Left ventricle myocardium inferior (tissue), 1 donor: ENCODE measurements around the gene NOSIP. TPM values are rescaled to one million over a fixed set of nuclear protein-coding genes. Genes with fewer than 3 reads are reported as not detected.
A peak's percentile ranks its signal among the peaks of the same experiment; 100 is the strongest.
"Not testable (repeated sequence)": the region's sequence is repeated elsewhere in the genome, so short reads cannot be mapped to it uniquely, and the experiment has no call there.

ENCODE experiments used
- DNase-seq: peaks from one replicate; pipeline ENCODE4 v3.0.0-alpha.2; 2020
- H3K27ac ChIP-seq: fragments of 200-600 bp; replicated peaks from 2 replicates; pipeline ENCODE4 v1.8.0; 2021
- H3K27me3 ChIP-seq: fragments of 200-600 bp; 2 replicates; pipeline ENCODE4 v1.8.0; 2021; ENCODE audit warnings: low read depth
- H3K36me3 ChIP-seq: fragments of 200-600 bp; 2 replicates; pipeline ENCODE4 v1.8.0; 2021
- H3K4me1 ChIP-seq: fragments of 200-600 bp; 2 replicates; pipeline ENCODE4 v1.8.0; 2021
- H3K4me3 ChIP-seq: fragments of 200-600 bp; 2 replicates; pipeline ENCODE4 v1.8.0; 2021; ENCODE audit warnings: mild to moderate bottlenecking, moderate library complexity
- H3K9me3 ChIP-seq: fragments of 200-600 bp; replicated peaks from 2 replicates; pipeline ENCODE4 v1.8.0; 2021
- CTCF ChIP-seq: fragments of 200-600 bp; IDR thresholded peaks from 2 replicates; pipeline ENCODE4 v1.8.0; 2021; ENCODE audit warnings: antibody characterized with exemption, mild to moderate bottlenecking, borderline replicate concordance
- intact Hi-C: fragments of 100-400 bp; cut with micrococcal nuclease; formaldehyde crosslinking; loops from one replicate; pipeline ENCODE4 v1.11.0; 2022
- long read RNA-seq: library from polyadenylated mRNA; unstranded; transcript quantifications from one replicate; pipeline ENCODE4 v2.0.0, GENCODE V29; 2021
- total RNA-seq: library from RNA; stranded (reverse); fragmentation: NEBNext Ultra II Directional; extraction: Animal tissue kit (Norgen Biotek cat#: 25700); gene quantifications from one replicate; pipeline ENCODE4 v1.2.1, GENCODE V29; 2021
- donor health status: DM: no; HTN: yes; CAD: no; lungs with severe emphysema.

Gene NOSIP
- total RNA-seq = 47.3 TPM
- long read RNA-seq, transcript NOSIP-204 (9 exons, 1,005 nt) = major isoform, 18 of 24 reads
- long read RNA-seq, partial matches to known transcripts = 3 of 24 reads
- long read RNA-seq, other reads (novel, unspliced or antisense) = 2 of 24 reads

GRCh38 chr19:49580264-49581006 is at the start of gene NOSIP:
Gene NOSIP, minus strand, starts transcription at chr19:49580556. Its CDS starts 19,865 bp downstream, at chr19:49560691.
- peak; percentile 19 for TF ChIP-seq CTCF
- Histone ChIP-seq H3K27ac (peak within 1 kb of the TSS; percentile 87), H3K36me3 (peaks cover 12% of the 10 kb centered on the region), H3K27me3 (no peaks in the 10 kb centered on the region), H3K4me1 (peaks cover 35% of the 10 kb centered on the region), H3K4me3 (peak within 1 kb of the TSS; percentile 84), H3K9me3 (no peaks in the 10 kb centered on the region)
- intact Hi-C loops = no loop called here
- peak; percentile 94 for DNase-seq

GRCh38 chr19:49629659-49630058 is 49.3 kb upstream of the NOSIP start:
- intact Hi-C loops = no loop called here
- DNase-seq = no peak
- no peak overlapping the region for H3K4me3 ChIP-seq
- TF ChIP-seq CTCF = no peak
- H3K27ac ChIP-seq = peak overlapping the region; percentile 43
- H3K9me3 ChIP-seq = no peaks in the 10 kb centered on the region
- peaks cover 30% of the 10 kb centered on the region for H3K36me3 ChIP-seq
- H3K27me3 ChIP-seq = no peaks in the 10 kb centered on the region
- peaks cover 32% of the 10 kb centered on the region for H3K4me1 ChIP-seq

GRCh38 chr19:49626226-49626625 is 45.9 kb upstream of the NOSIP start:
- H3K36me3 ChIP-seq = peaks cover 40% of the 10 kb centered on the region
- no peak overlapping the region for H3K27ac ChIP-seq
- H3K27me3 ChIP-seq = no peaks in the 10 kb centered on the region
- peaks cover 16% of the 10 kb centered on the region for H3K4me1 ChIP-seq
- H3K9me3 ChIP-seq = no peaks in the 10 kb centered on the region
- TF ChIP-seq CTCF = no peak
- intact Hi-C loops = no loop called here
- no peak for DNase-seq
- no peak overlapping the region for H3K4me3 ChIP-seq

- peaks cover 43% of the 10 kb centered on the region for H3K36me3 ChIP-seq
- intact Hi-C loops = no loop called here
- TF ChIP-seq CTCF = no peak
- no peak overlapping the region for H3K27ac ChIP-seq
- no peak for DNase-seq
- H3K4me3 ChIP-seq = no peak overlapping the region
- H3K9me3 ChIP-seq = no peaks in the 10 kb centered on the region
- H3K4me1 ChIP-seq = peaks cover 9% of the 10 kb centered on the region
- no peaks in the 10 kb centered on the region for H3K27me3 ChIP-seq
These were observed 44.9 kb upstream of the NOSIP start for GRCh38 chr19:49624967-49625910.

GRCh38 chr19:49617860-49618259 is 37.5 kb upstream of the NOSIP start:
- H3K27me3 ChIP-seq, H3K9me3 ChIP-seq, intact Hi-C loops, H3K4me3 ChIP-seq, H3K27ac ChIP-seq, DNase-seq: not testable (repeated sequence)
- Histone ChIP-seq H3K36me3 (peaks cover 72% of the 10 kb centered on the region), H3K4me1 (peaks cover 18% of the 10 kb centered on the region)
